Measurements from ENCODE around the gene IQCE.

IQCE gene

GRCh38 chr7:2568521-2569223 is 9.9 kb downstream of the IQCE start:
- ChIA-PET POLR2A (ENCODE audit: low non-redundant PET) (no interaction called here), CTCF (no interaction called here)
- no peak for DNase-seq (ENCODE audit: low spot score)
- TF ChIP-seq, protein P1, sequence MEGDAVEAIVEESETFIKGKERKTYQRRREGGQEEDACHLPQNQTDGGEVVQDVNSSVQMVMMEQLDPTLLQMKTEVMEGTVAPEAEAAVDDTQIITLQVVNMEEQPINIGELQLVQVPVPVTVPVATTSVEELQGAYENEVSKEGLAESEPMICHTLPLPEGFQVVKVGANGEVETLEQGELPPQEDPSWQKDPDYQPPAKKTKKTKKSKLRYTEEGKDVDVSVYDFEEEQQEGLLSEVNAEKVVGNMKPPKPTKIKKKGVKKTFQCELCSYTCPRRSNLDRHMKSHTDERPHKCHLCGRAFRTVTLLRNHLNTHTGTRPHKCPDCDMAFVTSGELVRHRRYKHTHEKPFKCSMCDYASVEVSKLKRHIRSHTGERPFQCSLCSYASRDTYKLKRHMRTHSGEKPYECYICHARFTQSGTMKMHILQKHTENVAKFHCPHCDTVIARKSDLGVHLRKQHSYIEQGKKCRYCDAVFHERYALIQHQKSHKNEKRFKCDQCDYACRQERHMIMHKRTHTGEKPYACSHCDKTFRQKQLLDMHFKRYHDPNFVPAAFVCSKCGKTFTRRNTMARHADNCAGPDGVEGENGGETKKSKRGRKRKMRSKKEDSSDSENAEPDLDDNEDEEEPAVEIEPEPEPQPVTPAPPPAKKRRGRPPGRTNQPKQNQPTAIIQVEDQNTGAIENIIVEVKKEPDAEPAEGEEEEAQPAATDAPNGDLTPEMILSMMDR (conservative IDR thresholded peaks at IDR 0.05; ENCODE audit: low read depth) = no peak
- no peak overlapping the region for H3K27ac ChIP-seq

- POLR2A ChIA-PET (ENCODE audit: low non-redundant PET) = no interaction called here
- no peak for DNase-seq (ENCODE audit: low spot score)
- CTCF ChIA-PET = no interaction called here
- no peak overlapping the region for H3K27ac ChIP-seq
- TF ChIP-seq, protein P1 (conservative IDR thresholded peaks at IDR 0.05; ENCODE audit: low read depth) = no peak
Measured at GRCh38 chr7:2569421-2569820, 10.6 kb downstream of the IQCE start.

DNA sequence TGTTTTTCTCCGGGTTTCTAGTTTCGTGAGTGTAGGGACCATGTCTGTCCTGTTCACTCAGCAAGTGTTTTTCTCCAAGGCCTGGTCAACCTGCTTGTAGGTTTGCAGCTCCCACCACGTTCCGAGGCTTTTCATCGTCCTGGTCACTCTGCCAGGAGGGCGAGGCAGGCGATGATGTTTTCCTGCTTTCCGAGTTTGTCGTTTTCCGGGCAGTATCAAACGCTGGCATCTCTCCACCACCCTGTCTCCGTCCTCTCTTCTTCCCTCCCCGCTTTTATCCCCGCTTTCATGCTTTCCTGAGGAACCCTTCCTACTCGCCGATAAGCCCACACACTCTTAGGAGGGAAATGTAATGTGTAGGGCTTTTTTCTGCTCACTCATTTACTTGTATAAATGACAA is 11.2 kb downstream of the IQCE start:
- TF ChIP-seq, protein P1 (conservative IDR thresholded peaks at IDR 0.05; ENCODE audit: low read depth) = no peak
- DNase-seq (ENCODE audit: low spot score) = no peak
- no peak overlapping the region for H3K27ac ChIP-seq
- ChIA-PET CTCF (interaction anchor here (0.6 kb wide), 1 partner anchor 9 kb away, joined by 4 read pairs; no protein-coding TSS in a partner anchor), POLR2A (ENCODE audit: low non-redundant PET) (no interaction called here)

DNA sequence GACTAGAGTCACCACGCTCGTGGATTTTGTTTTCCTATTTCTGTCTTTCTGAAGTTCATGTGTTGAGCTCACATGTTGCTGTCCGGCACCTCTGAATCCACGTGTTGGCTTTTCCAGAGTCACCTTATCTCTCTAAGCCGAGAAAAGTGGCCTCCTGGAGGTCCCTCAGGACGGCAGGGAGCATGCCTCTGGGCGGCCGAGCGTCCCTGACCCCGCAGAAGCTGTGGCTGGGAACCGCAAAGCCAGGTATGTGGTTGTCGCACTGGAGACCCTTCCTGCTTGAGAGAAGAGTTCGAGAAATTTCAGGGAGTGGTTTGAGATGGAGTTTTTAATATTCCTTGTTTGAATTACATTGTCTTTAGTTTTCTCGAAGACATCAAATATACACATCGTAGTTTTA is 12.6 kb downstream of the IQCE start:
- ChIA-PET POLR2A (ENCODE audit: low non-redundant PET) (no interaction called here), CTCF (interaction anchor here (0.6 kb wide), 1 partner anchor 12 kb away, joined by 4 read pairs; no protein-coding TSS in a partner anchor)
- TF ChIP-seq, protein P1 (conservative IDR thresholded peaks at IDR 0.05; ENCODE audit: low read depth) = no peak
- no peak for DNase-seq (ENCODE audit: low spot score)
- no peak overlapping the region for H3K27ac ChIP-seq

- POLR2A ChIA-PET (ENCODE audit: low non-redundant PET) = interaction anchor here (0.6 kb wide), 2 partner anchors 16 to 61 kb away, joined by 3 read pairs; no protein-coding TSS in a partner anchor
- TF ChIP-seq, protein P1 (conservative IDR thresholded peaks at IDR 0.05; ENCODE audit: low read depth) = no peak
- DNase-seq (ENCODE audit: low spot score) = peak; percentile 63
- CTCF ChIA-PET = interaction anchor here (0.7 kb wide), 1 partner anchor 12 kb away, joined by 3 read pairs; no protein-coding TSS in a partner anchor
- H3K27ac ChIP-seq = peak overlapping the region; percentile 26; the same call in 1 of the 2 replicates
Measured at GRCh38 chr7:2572101-2572842, 13.5 kb downstream of the IQCE start.

DNA sequence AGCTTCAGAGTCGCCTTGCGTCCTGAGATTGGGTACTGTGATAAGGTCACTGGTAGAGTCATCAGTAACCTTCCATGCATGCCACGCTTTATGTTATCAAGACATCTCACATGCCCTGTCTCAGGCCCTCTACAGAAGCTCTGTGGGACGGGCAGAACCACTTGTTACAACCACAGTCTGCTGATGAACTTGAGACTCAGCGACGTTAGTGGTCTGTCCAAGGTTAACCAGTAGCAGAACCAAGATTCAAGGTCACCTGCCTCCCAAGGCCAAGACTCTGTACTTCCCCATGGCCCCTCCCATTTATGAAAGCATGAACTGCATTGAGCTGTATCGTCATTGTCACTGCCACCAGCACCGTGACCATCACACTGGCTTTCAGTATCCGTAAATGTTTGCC is 15.0 kb downstream of the IQCE start:
- TF ChIP-seq, protein P1 (conservative IDR thresholded peaks at IDR 0.05; ENCODE audit: low read depth) = no peak
- H3K27ac ChIP-seq = no peak overlapping the region
- CTCF ChIA-PET = interaction anchor here (1.1 kb wide), 1 partner anchor 97 kb away, joined by 3 read pairs; no protein-coding TSS in a partner anchor
- DNase-seq (ENCODE audit: low spot score) = no peak
- POLR2A ChIA-PET (ENCODE audit: low non-redundant PET) = no interaction called here
